ENCODE measurements around the gene C11orf91. TPM values are rescaled to one million over a fixed set of nuclear protein-coding genes. Genes with fewer than 3 reads are reported as not detected.

C11orf91 gene
- total RNA-seq, 1 donor from 2014 or later: 0.25 TPM

DNA sequence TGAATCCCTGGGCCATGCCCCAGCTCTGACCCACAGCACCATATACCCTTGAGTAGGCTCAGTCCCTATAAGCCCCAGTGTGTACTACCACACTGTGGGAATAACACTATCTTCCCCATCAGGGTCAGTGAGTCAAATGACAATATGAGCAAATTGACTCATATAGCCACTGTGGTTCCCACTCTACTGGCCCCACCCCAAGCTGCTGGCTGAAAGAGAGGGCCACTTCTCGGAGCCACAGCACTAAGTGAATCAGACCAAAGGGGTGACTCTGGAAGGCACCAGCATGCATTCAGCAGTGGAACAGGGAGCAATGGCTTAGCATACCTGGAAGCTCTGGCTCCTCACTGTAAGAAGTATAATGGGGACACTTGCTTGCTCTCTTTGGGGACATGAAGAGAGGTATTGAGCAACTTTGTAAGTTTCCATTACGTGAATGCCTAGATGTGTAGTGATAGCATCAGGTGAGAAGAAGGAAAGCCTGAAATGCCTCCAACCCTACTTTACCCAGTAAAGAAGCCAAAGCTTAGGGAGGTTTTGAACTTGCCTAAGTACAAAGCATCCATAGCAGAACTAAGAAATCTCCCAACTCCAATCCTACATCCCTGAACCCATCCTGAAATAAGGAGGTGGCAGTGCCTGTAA is 22.1 kb upstream of the C11orf91 start:
- intact Hi-C loops (cut with micrococcal nuclease): loop anchor here (2.0 kb wide), 1 partner anchor 14 kb away; the partner anchor contains the start of gene CD59

DNA sequence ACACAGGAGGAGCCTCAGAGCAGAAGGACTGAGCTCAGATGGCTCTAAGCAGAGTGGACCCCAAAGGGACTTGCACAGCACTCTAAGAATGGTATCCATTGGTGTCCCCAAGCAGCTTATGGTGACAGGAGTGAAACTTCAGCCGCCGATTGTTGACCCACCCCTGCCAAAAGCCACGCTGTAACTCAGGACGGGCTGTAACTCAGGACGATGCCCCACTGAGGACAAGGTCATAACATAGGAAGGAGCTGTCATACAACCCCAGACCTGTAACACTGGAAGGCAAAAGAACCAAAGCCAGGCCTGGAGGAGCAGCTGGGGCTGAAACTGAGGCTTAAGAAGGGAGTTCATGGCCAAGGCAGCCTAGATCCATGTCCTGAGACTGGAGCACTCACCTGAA is 21.4 kb upstream of the C11orf91 start:
- intact Hi-C loops (cut with micrococcal nuclease): loop anchor here (2.0 kb wide), 1 partner anchor 15 kb away; the partner anchor contains the start of gene CD59

GRCh38 chr11:33721426-33721825 is 20.8 kb upstream of the C11orf91 start:
- intact Hi-C loops (cut with micrococcal nuclease): no loop called here

- intact Hi-C loops (cut with micrococcal nuclease): loop anchor here (10.0 kb wide), 1 partner anchor 105 kb away; no protein-coding TSS in a partner anchor
Observed at GRCh38 chr11:33719587-33719986, 19.0 kb upstream of the C11orf91 start.

GRCh38 chr11:33718440-33718839 is 17.8 kb upstream of the C11orf91 start:
- intact Hi-C loops (cut with micrococcal nuclease): loop anchor here (10.0 kb wide), 1 partner anchor 106 kb away; no protein-coding TSS in a partner anchor

DNA sequence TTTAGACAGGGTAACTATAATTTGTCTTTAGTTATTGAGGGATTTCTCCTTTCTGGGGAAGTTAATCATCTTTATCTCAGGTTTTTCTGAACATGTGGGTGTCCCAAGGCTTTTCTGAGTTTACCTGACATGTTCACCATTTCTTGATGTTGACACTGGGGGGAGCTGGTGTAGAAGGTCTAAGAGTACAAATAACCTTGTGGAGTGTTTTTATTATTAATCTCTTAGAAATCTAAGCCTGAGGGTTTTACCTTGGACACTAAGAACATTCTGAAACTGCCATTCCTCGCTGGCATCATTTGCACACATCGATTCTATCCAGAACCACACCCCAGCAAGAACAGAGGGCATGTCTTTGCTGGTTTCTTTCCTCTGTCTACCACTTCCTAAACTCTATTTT is 15.6 kb upstream of the C11orf91 start:
- intact Hi-C loops (cut with micrococcal nuclease): loop anchor here (2.0 to 10.0 kb wide), 2 partner anchors 27 to 109 kb away; no protein-coding TSS in a partner anchor

- intact Hi-C loops (cut with micrococcal nuclease): loop anchor here (10.0 kb wide), 1 partner anchor 111 kb away; no protein-coding TSS in a partner anchor
Observed at GRCh38 chr11:33713856-33714398, 13.3 kb upstream of the C11orf91 start.

GRCh38 chr11:33713151-33713855 is 12.7 kb upstream of the C11orf91 start:
- intact Hi-C loops (cut with micrococcal nuclease): loop anchor here (10.0 kb wide), 1 partner anchor 111 kb away; no protein-coding TSS in a partner anchor

- intact Hi-C loops (cut with micrococcal nuclease): loop anchor here (10.0 kb wide), 1 partner anchor 112 kb away; no protein-coding TSS in a partner anchor
Observed at GRCh38 chr11:33712436-33712835, 11.8 kb upstream of the C11orf91 start.

GRCh38 chr11:33709466-33709865 is 8.8 kb upstream of the C11orf91 start:
- intact Hi-C loops (cut with micrococcal nuclease): loop anchor here (10.0 kb wide), 1 partner anchor 525 kb away; no protein-coding TSS in a partner anchor

DNA sequence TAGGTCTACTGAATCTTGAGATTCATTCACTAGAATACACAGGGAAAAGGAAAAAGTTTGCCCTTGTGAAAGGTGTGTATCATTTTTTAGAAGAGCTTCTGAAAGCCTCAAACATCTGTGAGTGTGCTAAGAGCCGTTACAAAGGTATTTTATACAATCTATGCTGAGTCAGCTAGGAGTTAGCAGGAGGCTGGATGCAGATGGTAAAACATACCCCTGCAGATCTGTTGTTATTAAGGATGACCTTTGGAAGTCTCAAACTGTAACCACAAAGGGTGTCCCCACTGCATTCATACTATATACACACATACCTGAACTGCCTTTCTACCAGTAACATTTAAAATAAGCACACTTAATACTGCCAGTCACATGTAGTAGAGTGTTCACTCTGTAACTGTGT is 8.4 kb upstream of the C11orf91 start:
- intact Hi-C loops (cut with micrococcal nuclease): loop anchor here (10.0 kb wide), 1 partner anchor 526 kb away; no protein-coding TSS in a partner anchor

- intact Hi-C loops (cut with micrococcal nuclease): loop anchor here (10.0 kb wide), 1 partner anchor 527 kb away; no protein-coding TSS in a partner anchor
Observed at GRCh38 chr11:33707831-33708230, 7.2 kb upstream of the C11orf91 start.

DNA sequence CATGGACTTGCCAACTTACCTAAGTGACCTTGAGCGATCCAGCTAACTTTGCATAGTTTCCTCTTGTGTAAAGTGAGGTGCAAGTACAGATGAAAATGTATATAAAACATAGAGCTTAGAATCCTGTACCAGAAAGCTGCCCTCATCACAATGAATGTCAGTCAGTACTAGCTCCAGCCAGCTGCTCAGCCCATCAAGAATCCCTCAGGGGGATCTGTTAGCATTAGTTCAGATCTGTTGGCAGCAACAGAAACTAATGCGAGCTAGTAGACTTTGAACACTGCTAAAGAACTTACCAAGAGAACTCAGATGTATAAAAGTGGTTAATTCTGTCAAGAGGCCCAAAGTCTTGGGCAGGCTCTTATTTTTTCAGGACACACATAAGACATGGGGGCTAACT is 6.3 kb upstream of the C11orf91 start:
- intact Hi-C loops (cut with micrococcal nuclease): loop anchor here (10.0 kb wide), 1 partner anchor 528 kb away; no protein-coding TSS in a partner anchor

DNA sequence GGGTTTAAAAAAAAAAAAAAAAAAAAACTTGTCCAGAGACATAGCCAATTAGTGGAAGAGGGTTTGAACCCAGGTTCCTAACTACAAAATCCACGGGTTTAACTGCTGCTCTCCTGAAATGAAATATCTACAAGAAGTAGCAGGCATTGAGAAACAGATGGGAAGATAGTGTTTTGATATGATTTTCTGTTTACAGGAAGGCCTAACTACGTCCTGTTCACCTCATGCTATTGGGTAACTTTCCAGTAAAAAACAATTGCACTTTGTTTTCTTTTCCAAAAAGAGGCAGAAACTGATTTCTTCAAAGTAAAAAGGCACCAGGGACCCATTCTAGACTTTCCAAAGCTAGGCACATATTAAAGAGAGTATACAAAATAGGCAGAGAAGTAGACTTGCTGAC is 5.9 kb upstream of the C11orf91 start:
- intact Hi-C loops (cut with micrococcal nuclease): loop anchor here (10.0 kb wide), 1 partner anchor 528 kb away; no protein-coding TSS in a partner anchor

DNA sequence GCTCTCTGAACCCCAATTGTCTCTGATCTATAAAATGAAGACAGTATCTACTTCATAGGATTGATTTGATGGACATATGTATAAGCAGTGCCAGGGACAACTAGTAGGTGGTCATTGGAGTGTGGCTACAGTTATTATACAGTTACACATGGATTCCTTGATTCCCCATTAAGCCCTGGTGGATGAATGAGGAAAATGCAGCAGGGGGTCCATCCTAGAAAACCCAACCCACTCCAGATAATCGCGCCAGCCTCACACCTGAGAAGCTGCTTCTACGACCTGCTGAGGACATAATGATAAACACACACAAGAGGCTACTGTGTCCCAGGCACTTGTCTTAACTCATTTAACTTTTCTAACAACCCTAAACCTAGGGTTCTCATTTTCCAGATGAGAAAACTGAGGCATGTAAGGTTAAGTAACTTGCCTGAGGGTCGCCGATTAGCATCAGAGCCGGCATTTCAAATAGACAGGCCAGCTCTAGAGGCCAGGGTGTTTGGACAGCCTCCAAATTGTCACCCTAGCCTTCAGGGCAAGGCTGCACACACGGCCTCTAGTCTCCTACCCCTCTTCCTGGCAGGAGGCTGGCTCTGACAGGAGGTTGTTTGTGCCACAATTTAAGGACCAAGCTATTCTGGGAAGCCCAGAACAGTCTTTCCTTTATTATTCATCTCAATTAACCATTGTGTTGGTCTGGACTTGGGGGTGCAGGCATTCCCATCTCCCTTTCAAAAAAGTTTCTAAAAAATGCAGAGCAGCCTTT is 3.8 kb upstream of the C11orf91 start:
- intact Hi-C loops (cut with micrococcal nuclease): loop anchor here (10.0 kb wide), 1 partner anchor 530 kb away; no protein-coding TSS in a partner anchor

DNA sequence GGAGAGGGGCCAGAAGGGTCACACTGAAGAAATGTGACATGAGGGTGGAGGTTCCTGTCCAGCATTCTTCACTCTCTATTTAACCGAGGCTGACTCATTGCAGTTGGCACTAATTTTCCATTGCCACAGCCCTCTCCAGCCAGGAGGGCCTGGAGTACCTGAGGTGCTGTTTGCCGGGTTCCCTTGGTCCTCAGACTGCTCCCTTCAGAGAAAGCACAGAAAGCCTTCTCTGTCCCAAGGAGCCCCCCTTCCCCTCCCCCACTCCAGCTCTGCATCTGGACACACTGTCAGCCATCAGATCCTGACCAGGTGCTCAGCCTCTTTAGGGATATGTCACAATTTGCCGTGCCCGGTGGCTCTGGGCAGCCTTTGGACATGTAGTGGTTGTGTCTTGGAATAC is 3.2 kb upstream of the C11orf91 start:
- intact Hi-C loops (cut with micrococcal nuclease): loop anchor here (10.0 kb wide), 1 partner anchor 531 kb away; no protein-coding TSS in a partner anchor

DNA sequence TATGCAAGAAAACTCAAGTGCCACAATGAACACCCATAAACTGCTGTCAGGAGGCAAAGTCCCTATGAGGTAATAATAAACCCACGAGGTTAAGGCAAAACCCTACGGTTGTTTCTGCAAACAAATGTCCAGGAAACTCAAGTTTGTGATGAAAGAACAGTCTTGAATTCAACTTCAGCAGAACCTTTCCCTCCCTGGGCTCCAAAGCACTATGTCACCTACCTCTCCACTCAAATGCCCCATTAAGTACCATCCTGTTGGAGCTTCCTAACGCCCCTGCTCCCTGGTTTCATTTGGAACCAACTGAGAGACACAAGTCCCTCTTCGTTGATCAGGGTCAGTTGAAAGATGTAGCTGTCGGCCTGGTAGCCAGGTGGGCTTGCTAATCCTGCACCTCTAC is 2.6 kb upstream of the C11orf91 start:
- intact Hi-C loops (cut with micrococcal nuclease): loop anchor here (10.0 kb wide), 1 partner anchor 532 kb away; no protein-coding TSS in a partner anchor

- intact Hi-C loops (cut with micrococcal nuclease): loop anchor here (2.0 to 10.0 kb wide), 2 partner anchors 533 to 541 kb away; partner anchors contain the start of gene CSTF3
Observed at GRCh38 chr11:33701302-33702230, 940 bp upstream of the C11orf91 start.

DNA sequence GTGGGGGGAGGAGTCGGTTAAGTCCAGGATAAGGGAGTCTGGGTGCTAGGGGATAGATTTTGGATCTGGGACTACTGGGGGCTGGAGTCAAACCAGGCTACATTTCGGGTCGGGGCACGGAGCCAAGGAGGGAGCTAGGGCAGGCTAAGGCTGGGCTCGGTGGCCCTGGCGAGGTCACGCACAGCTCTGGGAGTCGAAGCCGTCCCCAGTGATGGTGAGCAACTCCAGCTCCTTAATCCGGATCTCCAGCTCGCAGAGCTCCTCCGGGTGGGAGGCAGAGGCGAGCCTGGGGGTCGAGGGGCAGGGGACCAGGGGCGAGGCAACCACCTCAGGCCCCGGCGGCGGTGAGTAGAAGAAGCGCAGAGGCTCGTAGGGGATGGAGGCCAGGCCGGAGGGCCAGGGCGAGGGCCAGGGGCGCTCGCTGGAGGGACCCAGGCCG is 544 bp downstream of the C11orf91 start:
- intact Hi-C loops (cut with micrococcal nuclease): loop anchor here (1.0 to 10.0 kb wide), 6 partner anchors 35 to 539 kb away; partner anchors contain the start of genes CAPRIN1, CSTF3, FBXO3 and HIPK3

All from T-helper 2 cell treated with Interferon-gamma antibody and Interleukin-4, amounts not matched to agents 100 ng/mL and 5 ng/mL, for 36 hours (primary cell).